K562 (cell line): Measurements from ENCODE around the gene BLM. TPM values are rescaled to one million over a fixed set of nuclear protein-coding genes. Genes with fewer than 3 reads are reported as not detected.

Experiments
- BHLHE40 ChIP-seq: IDR thresholded peaks from 2 replicates; pipeline ENCODE4 v1.6.1; 2011; ENCODE audit warnings: low read length, improper control_type of control experiment
- DNMT1 ChIP-seq: fragments of 450-650 bp; IDR thresholded peaks from 2 replicates; pipeline ENCODE4 v1.6.1; 2016; ENCODE audit warnings: antibody characterized with exemption, mild to moderate bottlenecking
- MTA3 ChIP-seq: fragments of 450-650 bp; formaldehyde crosslinking; IDR thresholded peaks from 2 replicates; pipeline ENCODE4 v1.6.1; 2017; ENCODE audit warnings: mild to moderate bottlenecking, borderline replicate concordance
- NUFIP1 ChIP-seq: fragments of 450-650 bp; IDR thresholded peaks from 2 replicates; pipeline ENCODE4 v1.6.1; 2018; ENCODE audit not compliant: partially characterized antibody
- POU5F1 ChIP-seq: fragments of 150-350 bp; IDR thresholded peaks from 2 replicates; pipeline ENCODE4 v1.6.1; 2014; ENCODE audit warnings: borderline replicate concordance, low read length, low read depth, mild to moderate bottlenecking; ENCODE audit not compliant: partially characterized antibody
- SREBF1 ChIP-seq: fragments of 150-350 bp; IDR thresholded peaks from 2 replicates; pipeline ENCODE4 v1.6.1; 2014; ENCODE audit warnings: antibody characterized with exemption, low read depth, low read length, borderline replicate concordance
- SRSF1 ChIP-seq: fragments of 200-400 bp; formaldehyde crosslinking; IDR thresholded peaks from 2 replicates; pipeline ENCODE4 v1.6.1; 2017; ENCODE audit warnings: mild to moderate bottlenecking, low read depth, low read length, moderate library complexity
- TGIF2 ChIP-seq: sonication (generic); formaldehyde crosslinking; IDR thresholded peaks from 2 replicates; pipeline ENCODE4 v1.8.1; 2022; ENCODE audit warnings: mild to moderate bottlenecking, missing genetic modification reagents, moderate library complexity
- TSC22D4 ChIP-seq: fragments of 450-650 bp; IDR thresholded peaks from 2 replicates; pipeline ENCODE4 v1.6.1; 2016; ENCODE audit warnings: missing genetic modification characterization, missing biosample characterization, control low read depth
- U2AF2 ChIP-seq: fragments of 200-400 bp; formaldehyde crosslinking; optimal IDR thresholded peaks from 2 replicates; pipeline ENCODE3; 2017; ENCODE audit warnings: low read depth, mild to moderate bottlenecking, low read length
- ZC3H8 ChIP-seq: fragments of 450-650 bp; IDR thresholded peaks from 2 replicates; pipeline ENCODE4 v1.6.1; 2017
- ZNF121 ChIP-seq: sonication (generic); formaldehyde crosslinking; conservative IDR thresholded peaks from 2 replicates; pipeline ENCODE4 v1.8.0; 2022; ENCODE audit warnings: missing genetic modification reagents
- ZNF507 ChIP-seq: conservative IDR thresholded peaks from 2 replicates; pipeline ENCODE4 v1.6.1; 2017; ENCODE audit warnings: missing genetic modification characterization, missing compliant biosample characterization
- polyA plus RNA-seq, 8 experiments: library from polyadenylated mRNA; depleted of rRNA in 4 of 8; stranded (reverse) in 5 of 8; unstranded in 3 of 8; fragments of >200 nt; fragmentation: Nextera tagmentation in 2 of 8; fragmentation: Illumina TruSeq in 1 of 8; extraction: Ambion mirVana in 2 of 8; extraction: Trizol in 1 of 8; gene quantifications; 2 replicates each; pipeline versions ENCODE4 v1.2.1 to v1.2.3, GENCODE V29; 2011 to 2014; ENCODE audit warnings: inconsistent platforms in 1 of 8, missing spikeins in 1 of 8
- total RNA-seq, 7 experiments: library from RNA; depleted of rRNA in 6 of 7; stranded (reverse); fragments of >200 nt in 6 of 7; fragmentation: Illumina TruSeq in 2 of 7; extraction: Trizol in 2 of 7; gene quantifications; 2 replicates each; pipeline versions ENCODE4 v1.2.1 to v1.2.3, GENCODE V29; 2011 to 2021; ENCODE audit warnings: low replicate concordance in 1 of 7
- TF ChIP-seq, protein P1 (sequence below), 2 experiments: fragments of 450-650 bp in 1 of 2; sonication (generic) in 1 of 2; formaldehyde crosslinking in 1 of 2; IDR thresholded peaks in 1 of 2; conservative IDR thresholded peaks in 1 of 2; 2 replicates each; pipeline versions ENCODE4 v1.6.1 to v1.8.1; 2016 to 2023; ENCODE audit warnings: mild to moderate bottlenecking in 2 of 2, moderate library complexity in 2 of 2, inconsistent platforms in 1 of 2, missing genetic modification reagents in 1 of 2
- TF ChIP-seq, protein P2 (sequence below): sonication (generic); formaldehyde crosslinking; IDR thresholded peaks from 2 replicates; pipeline ENCODE4 v1.8.1; 2023; ENCODE audit warnings: mild to moderate bottlenecking, missing genetic modification reagents
- TF ChIP-seq, protein P3 (sequence below): sonication (generic); formaldehyde crosslinking; IDR thresholded peaks from 2 replicates; pipeline ENCODE4 v1.5.0; 2020; ENCODE audit warnings: missing genetic modification reagents
- TF ChIP-seq, protein P4 (sequence below), 2 experiments: fragments of 450-650 bp; conservative IDR thresholded peaks; 2 replicates each; pipeline ENCODE4 v1.6.1; 2017; ENCODE audit warnings: mild to moderate bottlenecking in 2 of 2, moderate library complexity in 2 of 2
- TF ChIP-seq, protein P5 (sequence below): IDR thresholded peaks from 2 replicates; pipeline ENCODE4 v1.6.1; 2011; ENCODE audit warnings: borderline replicate concordance, low read depth, mild to moderate bottlenecking, moderate library complexity, low read length; ENCODE audit not compliant: insufficient read depth, poor library complexity, severe bottlenecking
- TF ChIP-seq, protein P6 (sequence below): fragments of 250-450 bp; sonication (Bioruptor Pico); IDR thresholded peaks from 2 replicates; pipeline ENCODE4 v1.4.0; 2020; ENCODE audit warnings: mild to moderate bottlenecking

BLM gene
- total and polyA plus RNA-seq, 9 of the 15 experiments (the other 6 are each of a cell fraction or from before 2014, with no cell fraction given), result 21.0 to 56.0 (median 43.9) TPM

DNA sequence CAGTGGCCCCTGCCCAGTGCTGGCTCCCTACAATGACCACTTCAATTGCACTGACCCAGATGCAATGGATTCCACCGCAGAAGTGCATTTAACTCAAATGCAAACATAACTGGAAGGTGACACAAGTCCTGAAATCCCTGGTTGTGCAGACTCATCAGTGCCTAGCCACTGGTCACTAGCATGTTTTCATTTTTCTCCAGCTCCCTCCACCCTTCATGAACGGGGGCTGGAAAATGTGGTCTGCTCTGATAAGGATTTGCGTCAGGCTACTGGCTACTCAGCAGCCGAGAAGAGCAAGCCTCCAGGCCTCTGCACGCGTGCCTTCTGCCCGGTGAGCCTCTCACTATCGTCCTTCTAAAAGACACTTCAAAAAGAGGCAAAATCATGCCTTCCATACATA is 123.8 kb downstream of the BLM start (continued):
- TF ChIP-seq TSC22D4 (tag), result no peak
- no peak for TF ChIP-seq SREBF1
- TF ChIP-seq, protein P1, sequence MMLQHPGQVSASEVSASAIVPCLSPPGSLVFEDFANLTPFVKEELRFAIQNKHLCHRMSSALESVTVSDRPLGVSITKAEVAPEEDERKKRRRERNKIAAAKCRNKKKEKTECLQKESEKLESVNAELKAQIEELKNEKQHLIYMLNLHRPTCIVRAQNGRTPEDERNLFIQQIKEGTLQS (IDR thresholded peaks at IDR 0.05), result peak; percentile 89
- TF ChIP-seq, protein P1 (CRISPR knock-in tag; conservative IDR thresholded peaks at IDR 0.05), result peak; percentile 49; the same call in 1 of the 2 replicates
- no peak for TF ChIP-seq NUFIP1
- TF ChIP-seq ZC3H8, result no peak
- TF ChIP-seq, protein P2, sequence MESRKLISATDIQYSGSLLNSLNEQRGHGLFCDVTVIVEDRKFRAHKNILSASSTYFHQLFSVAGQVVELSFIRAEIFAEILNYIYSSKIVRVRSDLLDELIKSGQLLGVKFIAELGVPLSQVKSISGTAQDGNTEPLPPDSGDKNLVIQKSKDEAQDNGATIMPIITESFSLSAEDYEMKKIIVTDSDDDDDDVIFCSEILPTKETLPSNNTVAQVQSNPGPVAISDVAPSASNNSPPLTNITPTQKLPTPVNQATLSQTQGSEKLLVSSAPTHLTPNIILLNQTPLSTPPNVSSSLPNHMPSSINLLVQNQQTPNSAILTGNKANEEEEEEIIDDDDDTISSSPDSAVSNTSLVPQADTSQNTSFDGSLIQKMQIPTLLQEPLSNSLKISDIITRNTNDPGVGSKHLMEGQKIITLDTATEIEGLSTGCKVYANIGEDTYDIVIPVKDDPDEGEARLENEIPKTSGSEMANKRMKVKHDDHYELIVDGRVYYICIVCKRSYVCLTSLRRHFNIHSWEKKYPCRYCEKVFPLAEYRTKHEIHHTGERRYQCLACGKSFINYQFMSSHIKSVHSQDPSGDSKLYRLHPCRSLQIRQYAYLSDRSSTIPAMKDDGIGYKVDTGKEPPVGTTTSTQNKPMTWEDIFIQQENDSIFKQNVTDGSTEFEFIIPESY (CRISPR knock-in tag), result no peak
- no peak for TF ChIP-seq U2AF2
- TF ChIP-seq, protein P3, sequence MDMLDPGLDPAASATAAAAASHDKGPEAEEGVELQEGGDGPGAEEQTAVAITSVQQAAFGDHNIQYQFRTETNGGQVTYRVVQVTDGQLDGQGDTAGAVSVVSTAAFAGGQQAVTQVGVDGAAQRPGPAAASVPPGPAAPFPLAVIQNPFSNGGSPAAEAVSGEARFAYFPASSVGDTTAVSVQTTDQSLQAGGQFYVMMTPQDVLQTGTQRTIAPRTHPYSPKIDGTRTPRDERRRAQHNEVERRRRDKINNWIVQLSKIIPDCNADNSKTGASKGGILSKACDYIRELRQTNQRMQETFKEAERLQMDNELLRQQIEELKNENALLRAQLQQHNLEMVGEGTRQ (CRISPR knock-in tag), result no peak
- TF ChIP-seq, protein P4, sequence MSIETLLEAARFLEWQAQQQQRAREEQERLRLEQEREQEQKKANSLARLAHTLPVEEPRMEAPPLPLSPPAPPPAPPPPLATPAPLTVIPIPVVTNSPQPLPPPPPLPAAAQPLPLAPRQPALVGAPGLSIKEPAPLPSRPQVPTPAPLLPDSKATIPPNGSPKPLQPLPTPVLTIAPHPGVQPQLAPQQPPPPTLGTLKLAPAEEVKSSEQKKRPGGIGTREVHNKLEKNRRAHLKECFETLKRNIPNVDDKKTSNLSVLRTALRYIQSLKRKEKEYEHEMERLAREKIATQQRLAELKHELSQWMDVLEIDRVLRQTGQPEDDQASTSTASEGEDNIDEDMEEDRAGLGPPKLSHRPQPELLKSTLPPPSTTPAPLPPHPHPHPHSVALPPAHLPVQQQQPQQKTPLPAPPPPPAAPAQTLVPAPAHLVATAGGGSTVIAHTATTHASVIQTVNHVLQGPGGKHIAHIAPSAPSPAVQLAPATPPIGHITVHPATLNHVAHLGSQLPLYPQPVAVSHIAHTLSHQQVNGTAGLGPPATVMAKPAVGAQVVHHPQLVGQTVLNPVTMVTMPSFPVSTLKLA (conservative IDR thresholded peaks at IDR 0.05), result peak; percentile 87 to 89
- TF ChIP-seq, protein P5, sequence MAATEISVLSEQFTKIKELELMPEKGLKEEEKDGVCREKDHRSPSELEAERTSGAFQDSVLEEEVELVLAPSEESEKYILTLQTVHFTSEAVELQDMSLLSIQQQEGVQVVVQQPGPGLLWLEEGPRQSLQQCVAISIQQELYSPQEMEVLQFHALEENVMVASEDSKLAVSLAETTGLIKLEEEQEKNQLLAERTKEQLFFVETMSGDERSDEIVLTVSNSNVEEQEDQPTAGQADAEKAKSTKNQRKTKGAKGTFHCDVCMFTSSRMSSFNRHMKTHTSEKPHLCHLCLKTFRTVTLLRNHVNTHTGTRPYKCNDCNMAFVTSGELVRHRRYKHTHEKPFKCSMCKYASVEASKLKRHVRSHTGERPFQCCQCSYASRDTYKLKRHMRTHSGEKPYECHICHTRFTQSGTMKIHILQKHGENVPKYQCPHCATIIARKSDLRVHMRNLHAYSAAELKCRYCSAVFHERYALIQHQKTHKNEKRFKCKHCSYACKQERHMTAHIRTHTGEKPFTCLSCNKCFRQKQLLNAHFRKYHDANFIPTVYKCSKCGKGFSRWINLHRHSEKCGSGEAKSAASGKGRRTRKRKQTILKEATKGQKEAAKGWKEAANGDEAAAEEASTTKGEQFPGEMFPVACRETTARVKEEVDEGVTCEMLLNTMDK, result no peak
- TF ChIP-seq SRSF1, result no peak
- TF ChIP-seq POU5F1, result no peak
- TF ChIP-seq, protein P6, sequence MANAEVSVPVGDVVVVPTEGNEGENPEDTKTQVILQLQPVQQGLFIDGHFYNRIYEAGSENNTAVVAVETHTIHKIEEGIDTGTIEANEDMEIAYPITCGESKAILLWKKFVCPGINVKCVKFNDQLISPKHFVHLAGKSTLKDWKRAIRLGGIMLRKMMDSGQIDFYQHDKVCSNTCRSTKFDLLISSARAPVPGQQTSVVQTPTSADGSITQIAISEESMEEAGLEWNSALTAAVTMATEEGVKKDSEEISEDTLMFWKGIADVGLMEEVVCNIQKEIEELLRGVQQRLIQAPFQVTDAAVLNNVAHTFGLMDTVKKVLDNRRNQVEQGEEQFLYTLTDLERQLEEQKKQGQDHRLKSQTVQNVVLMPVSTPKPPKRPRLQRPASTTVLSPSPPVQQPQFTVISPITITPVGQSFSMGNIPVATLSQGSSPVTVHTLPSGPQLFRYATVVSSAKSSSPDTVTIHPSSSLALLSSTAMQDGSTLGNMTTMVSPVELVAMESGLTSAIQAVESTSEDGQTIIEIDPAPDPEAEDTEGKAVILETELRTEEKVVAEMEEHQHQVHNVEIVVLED (CRISPR knock-in tag), result no peak
- TF ChIP-seq MTA3, result peak; percentile 89; the same call in 1 of the 2 replicates
- TF ChIP-seq BHLHE40, result peak; percentile 99
- TF ChIP-seq DNMT1, result no peak
- no peak for TF ChIP-seq TGIF2 (CRISPR knock-in tag)
- TF ChIP-seq ZNF507 (tag), result no peak
- TF ChIP-seq ZNF121 (CRISPR knock-in tag), result no peak
